Uterus (tissue), 4 donors: ENCODE data around the gene CARD8. TPM values are rescaled to one million over a fixed set of nuclear protein-coding genes. Genes with fewer than 3 reads are reported as not detected.

Experiments used
- DNase-seq, 2 donors: peaks; one replicate each; pipeline ENCODE4 v3.0.0-alpha.2; 2019 to 2020
- H3K27ac ChIP-seq, 2 donors: fragments of 200-600 bp; sonication (generic); 1 replicate in 1 of 2; 2 replicates in 1 of 2; pipeline ENCODE4 v1.5.1; 2016 to 2018
- H3K27me3 ChIP-seq, 2 donors: fragments of 200-600 bp; sonication (generic); one replicate each; pipeline ENCODE4 v1.5.1; 2018 to 2019; ENCODE audit warnings: control low read depth in 1 of 2
- H3K36me3 ChIP-seq, 2 donors: fragments of 200-600 bp; sonication (generic); one replicate each; pipeline ENCODE4 v1.5.1; 2019; ENCODE audit warnings: control low read depth in 1 of 2
- H3K4me1 ChIP-seq, 2 donors: fragments of 200-600 bp; sonication (generic); one replicate each; pipeline ENCODE4 v1.5.1; 2018 to 2019; ENCODE audit warnings: control low read depth in 1 of 2
- H3K4me3 ChIP-seq, 2 donors: fragments of 200-600 bp; sonication (generic); 1 replicate in 1 of 2; 2 replicates in 1 of 2; pipeline ENCODE4 v1.5.1; 2018 to 2019; ENCODE audit warnings: mild to moderate bottlenecking in 1 of 2
- H3K9me3 ChIP-seq, 2 donors: fragments of 200-600 bp; sonication (generic); one replicate each; pipeline ENCODE4 v1.5.1; 2019; ENCODE audit warnings: control low read depth in 1 of 2
- POLR2A ChIP-seq, 2 donors: fragments of 450-650 bp; IDR thresholded peaks; one replicate each; pipeline ENCODE4 v1.6.1; 2016; ENCODE audit warnings: antibody characterized with exemption in 2 of 2, mild to moderate bottlenecking in 1 of 2, moderate library complexity in 1 of 2
- intact Hi-C: fragments of 100-400 bp; cut with DNase I; formaldehyde crosslinking; loops from one replicate; pipeline ENCODE4 v1.15.1; 2023; ENCODE audit warnings: low total_unique reads
- total RNA-seq, 4 donors: library from RNA; depleted of rRNA in 3 of 4; stranded (reverse); fragments of >200 nt in 3 of 4; gene quantifications; one replicate each; pipeline versions ENCODE4 v1.1.0 to v1.2.4, GENCODE V29; 2014 to 2023
- TF ChIP-seq, protein P1 (sequence below), 4 experiments: fragments of 200-600 bp in 2 of 4; fragments of 450-650 bp in 2 of 4; sonication (generic) in 2 of 4; IDR thresholded peaks; one replicate each; pipeline ENCODE4 v1.5.1; 2016 to 2019; ENCODE audit warnings: antibody characterized with exemption in 4 of 4, mild to moderate bottlenecking in 2 of 4, moderate library complexity in 1 of 4
- donor health status: DM: yes; HTN: yes; CAD: no.

Gene CARD8
- 10 to 100 TPM; 18.8 to 80.2 (median 53.0) TPM for total RNA-seq

GRCh38 chr19:48255376-48256303 is at the start of gene CARD8:
Gene CARD8, minus strand, starts transcription at chr19:48255912. Its CDS starts 14,892 bp downstream, at chr19:48241020.
- intact Hi-C loops = no loop called here
- TF ChIP-seq, protein P1, sequence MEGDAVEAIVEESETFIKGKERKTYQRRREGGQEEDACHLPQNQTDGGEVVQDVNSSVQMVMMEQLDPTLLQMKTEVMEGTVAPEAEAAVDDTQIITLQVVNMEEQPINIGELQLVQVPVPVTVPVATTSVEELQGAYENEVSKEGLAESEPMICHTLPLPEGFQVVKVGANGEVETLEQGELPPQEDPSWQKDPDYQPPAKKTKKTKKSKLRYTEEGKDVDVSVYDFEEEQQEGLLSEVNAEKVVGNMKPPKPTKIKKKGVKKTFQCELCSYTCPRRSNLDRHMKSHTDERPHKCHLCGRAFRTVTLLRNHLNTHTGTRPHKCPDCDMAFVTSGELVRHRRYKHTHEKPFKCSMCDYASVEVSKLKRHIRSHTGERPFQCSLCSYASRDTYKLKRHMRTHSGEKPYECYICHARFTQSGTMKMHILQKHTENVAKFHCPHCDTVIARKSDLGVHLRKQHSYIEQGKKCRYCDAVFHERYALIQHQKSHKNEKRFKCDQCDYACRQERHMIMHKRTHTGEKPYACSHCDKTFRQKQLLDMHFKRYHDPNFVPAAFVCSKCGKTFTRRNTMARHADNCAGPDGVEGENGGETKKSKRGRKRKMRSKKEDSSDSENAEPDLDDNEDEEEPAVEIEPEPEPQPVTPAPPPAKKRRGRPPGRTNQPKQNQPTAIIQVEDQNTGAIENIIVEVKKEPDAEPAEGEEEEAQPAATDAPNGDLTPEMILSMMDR (IDR thresholded peaks at IDR 0.05) = peak in 2 of 4 experiments; percentile 9 to 30
- peak in 1 of 2 donors; percentile 13 for TF ChIP-seq POLR2A (IDR thresholded peaks at IDR 0.05)

DNA sequence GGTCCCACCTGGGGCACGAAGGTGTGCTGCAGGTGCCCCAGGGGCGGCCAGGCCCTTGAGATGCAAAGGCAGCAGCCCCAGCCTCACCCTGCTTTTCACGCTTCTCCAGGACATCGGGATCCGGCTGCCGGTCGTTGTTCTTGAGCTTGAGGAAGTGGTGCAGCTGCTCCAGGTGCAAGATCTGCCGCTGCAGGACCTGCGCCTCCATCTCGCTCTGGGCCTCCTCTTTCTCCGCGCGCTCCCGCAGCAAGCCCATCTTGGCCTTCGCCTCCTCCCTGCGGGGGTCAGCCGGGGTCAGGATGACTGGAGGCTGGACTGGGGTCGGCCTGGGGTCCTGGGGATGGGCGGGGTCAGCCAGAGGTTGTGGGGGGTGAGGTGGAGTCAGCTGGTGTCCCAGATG is 48.2 kb upstream of the CARD8 start:
- Histone ChIP-seq H3K27ac (no peak overlapping the region), H3K27me3 (no peaks in the 10 kb centered on the region), H3K4me3 (no peak overlapping the region), H3K9me3 (no peaks in the 10 kb centered on the region), H3K36me3 (no peaks in the 10 kb centered on the region), H3K4me1 (no peaks in the 10 kb centered on the region)
- intact Hi-C loops = no loop called here
- TF ChIP-seq POLR2A (IDR thresholded peaks at IDR 0.05) = no peak
- TF ChIP-seq, protein P1 (IDR thresholded peaks at IDR 0.05) = no peak
- no peak for DNase-seq

More at GRCh38 chr19:48255376-48256303, at the start of gene CARD8:
- peak within 1 kb of the TSS; percentile 92 to 93 for H3K27ac ChIP-seq
- H3K9me3 ChIP-seq = no peaks in the 10 kb centered on the region
- H3K4me3 ChIP-seq = peak within 1 kb of the TSS; percentile 61 to 62
- H3K27me3 ChIP-seq = no peaks in the 10 kb centered on the region
- peaks cover 0 to 4% of the 10 kb centered on the region in 2 donors for H3K4me1 ChIP-seq
- no peaks in the 10 kb centered on the region for H3K36me3 ChIP-seq
- DNase-seq = peak; percentile 74 to 85

DNA sequence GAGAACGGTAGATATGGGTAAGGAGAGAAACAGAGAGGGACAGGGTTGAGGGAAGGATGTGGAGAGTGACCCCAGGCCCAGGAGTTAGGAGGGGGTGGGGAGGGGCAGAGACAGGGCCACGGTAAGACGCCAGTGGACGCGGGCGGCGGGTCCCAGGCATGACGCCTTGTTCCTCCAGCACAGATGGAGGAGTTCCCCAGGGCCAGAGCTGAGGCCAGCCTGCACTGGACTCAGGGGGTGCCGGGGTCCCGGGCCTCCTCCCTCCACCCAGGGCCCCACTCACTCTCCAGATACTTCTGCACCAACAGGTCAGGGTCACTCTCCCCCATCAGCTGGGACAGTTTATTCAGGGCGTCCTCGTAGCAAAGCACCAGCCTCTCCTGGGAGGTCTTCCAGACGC is 47.7 kb upstream of the CARD8 start:
- H3K9me3 ChIP-seq = no peaks in the 10 kb centered on the region
- H3K27me3 ChIP-seq = no peaks in the 10 kb centered on the region
- intact Hi-C loops = no loop called here
- DNase-seq = no peak
- no peak overlapping the region for H3K4me3 ChIP-seq
- H3K27ac ChIP-seq = no peak overlapping the region
- no peak for TF ChIP-seq POLR2A (IDR thresholded peaks at IDR 0.05)
- TF ChIP-seq, protein P1 (IDR thresholded peaks at IDR 0.05) = no peak
- H3K4me1 ChIP-seq = no peaks in the 10 kb centered on the region
- H3K36me3 ChIP-seq = no peaks in the 10 kb centered on the region

DNA sequence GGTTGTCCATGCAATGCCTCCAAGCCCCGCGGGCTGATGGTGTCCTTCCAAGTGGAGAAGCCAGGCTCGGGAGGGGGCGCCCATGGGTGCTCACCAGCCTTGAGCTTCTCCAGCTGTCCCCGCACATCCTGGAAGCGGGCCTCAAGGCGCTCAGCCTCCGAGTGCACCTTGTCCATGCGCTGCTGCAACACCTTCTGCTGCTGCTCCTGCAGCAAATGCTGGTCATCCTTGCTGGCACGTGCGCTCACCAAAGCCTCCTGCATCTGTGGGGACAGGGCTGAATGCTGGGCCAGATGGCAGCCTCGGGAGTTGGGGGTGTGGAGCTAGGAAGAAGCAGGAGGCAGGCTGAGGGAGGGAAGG is 46.9 kb upstream of the CARD8 start:
- no peaks in the 10 kb centered on the region for H3K4me1 ChIP-seq
- no peaks in the 10 kb centered on the region for H3K27me3 ChIP-seq
- H3K36me3 ChIP-seq = no peaks in the 10 kb centered on the region
- DNase-seq = no peak
- TF ChIP-seq, protein P1 (IDR thresholded peaks at IDR 0.05) = no peak
- no peak for TF ChIP-seq POLR2A (IDR thresholded peaks at IDR 0.05)
- intact Hi-C loops = no loop called here
- no peaks in the 10 kb centered on the region for H3K9me3 ChIP-seq
- H3K27ac ChIP-seq = no peak overlapping the region
- no peak overlapping the region for H3K4me3 ChIP-seq

- Histone ChIP-seq H3K4me1 (no peaks in the 10 kb centered on the region), H3K9me3 (no peaks in the 10 kb centered on the region), H3K36me3 (no peaks in the 10 kb centered on the region), H3K27ac (no peak overlapping the region), H3K27me3 (no peaks in the 10 kb centered on the region), H3K4me3 (no peak overlapping the region)
- DNase-seq = no peak
- TF ChIP-seq, protein P1 (IDR thresholded peaks at IDR 0.05) = no peak
- no peak for TF ChIP-seq POLR2A (IDR thresholded peaks at IDR 0.05)
- intact Hi-C loops = no loop called here
These were observed 46.3 kb upstream of the CARD8 start for GRCh38 chr19:48301886-48302599.
